GM21367 (cell line): ENCODE results near the gene HMOX2.
A peak's percentile ranks its signal among the peaks of the same experiment; 100 is the strongest.

Experiments used
- ATAC-seq: cut with Tn5 transposase; IDR thresholded peaks from one replicate; pipeline ENCODE4 v1.9.1; 2021; ENCODE audit not compliant: unreplicated experiment

HMOX2 gene

GRCh38 chr16:4463522-4464163, 12.6 kb upstream of the HMOX2 start:
- ATAC-seq, result no peak

- no peak for ATAC-seq
These were observed 10.0 kb upstream of the HMOX2 start for GRCh38 chr16:4465977-4466779.

DNA sequence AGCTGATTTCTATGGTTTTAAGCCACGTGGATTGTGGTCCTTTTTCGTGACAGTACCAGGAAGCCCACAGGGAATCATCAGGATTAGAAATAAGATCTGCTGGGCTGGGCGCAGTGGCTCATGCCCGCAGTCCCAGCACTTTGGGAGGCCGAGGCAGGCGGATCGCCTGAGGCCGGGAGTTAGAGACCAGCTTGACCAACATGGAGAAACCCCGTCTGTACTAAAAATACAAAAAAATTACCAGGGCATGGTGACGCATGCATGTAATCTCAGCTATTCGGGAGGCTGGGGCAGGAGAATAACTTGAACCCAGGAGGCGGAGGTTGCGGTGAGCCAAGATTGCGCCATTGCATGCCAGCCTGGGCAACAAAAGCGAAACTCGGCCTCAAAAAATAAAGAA, 8.3 kb upstream of the HMOX2 start:
- no peak for ATAC-seq

DNA sequence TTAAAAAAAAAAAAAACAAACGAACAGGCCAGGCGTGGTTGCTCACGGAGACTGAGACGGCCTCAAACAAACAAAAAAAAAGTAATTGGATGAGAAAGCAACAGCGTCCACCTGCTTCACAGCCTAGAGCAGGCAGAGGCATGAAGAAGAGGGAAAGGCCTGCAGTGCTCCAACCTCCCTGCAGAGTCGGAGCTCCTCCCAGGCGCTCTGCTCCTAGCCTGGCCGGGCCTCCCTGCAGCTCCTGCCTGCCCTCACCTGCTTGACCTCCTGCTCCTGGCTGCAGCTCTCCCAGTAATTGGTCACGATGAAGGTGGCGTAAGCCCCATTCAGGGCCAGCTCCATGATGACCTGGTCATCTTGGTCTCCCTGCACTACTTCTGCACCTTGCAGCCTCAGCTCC, 7.2 kb upstream of the HMOX2 start:
- no peak for ATAC-seq

DNA sequence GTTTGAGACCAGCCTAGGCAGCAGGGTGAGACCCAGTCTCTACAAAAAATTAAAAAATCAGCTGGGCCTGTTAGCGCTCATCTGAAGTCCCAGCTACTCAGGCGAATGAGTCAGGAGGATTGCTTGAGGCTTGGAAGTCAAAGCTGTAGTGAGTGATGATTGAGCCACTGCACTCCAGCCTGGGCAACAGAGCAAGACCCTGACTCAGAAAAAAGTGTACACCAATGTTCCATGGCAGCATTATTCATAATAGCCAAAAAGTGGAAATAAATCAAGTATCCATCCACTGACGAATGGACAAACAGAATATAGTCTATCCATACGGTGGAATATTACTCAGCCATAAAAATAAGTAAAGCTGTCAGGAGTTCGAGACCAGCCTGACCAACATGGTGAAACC, 4.3 kb upstream of the HMOX2 start:
- no peak for ATAC-seq

DNA sequence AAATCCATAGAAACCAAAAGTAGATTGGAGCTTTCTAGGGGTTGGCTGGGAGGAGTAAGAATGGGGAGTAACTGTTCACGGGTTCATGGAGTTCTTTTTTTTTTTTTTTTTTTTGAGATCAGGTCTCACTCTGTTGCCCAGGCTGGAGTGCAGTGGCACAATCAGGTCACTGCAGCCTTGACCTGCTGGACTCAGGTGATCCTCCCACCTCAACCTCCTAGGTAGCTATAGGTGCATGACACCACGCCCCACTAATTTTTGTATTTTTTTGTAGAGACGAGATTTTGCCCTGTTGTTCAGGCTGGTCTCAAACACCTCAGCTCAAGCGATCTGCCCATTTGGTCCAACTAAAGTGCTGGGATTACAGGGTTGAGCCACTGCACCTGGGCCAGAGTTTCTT, 3.3 kb upstream of the HMOX2 start:
- no peak for ATAC-seq

GRCh38 chr16:4474192-4474961, 1.8 kb upstream of the HMOX2 start, which contains the start of gene NMRAL1:
Gene NMRAL1, minus strand, starts transcription at chr16:4474625. Its CDS starts 493 bp downstream, at chr16:4474132.
- peak; percentile 31 for ATAC-seq

DNA sequence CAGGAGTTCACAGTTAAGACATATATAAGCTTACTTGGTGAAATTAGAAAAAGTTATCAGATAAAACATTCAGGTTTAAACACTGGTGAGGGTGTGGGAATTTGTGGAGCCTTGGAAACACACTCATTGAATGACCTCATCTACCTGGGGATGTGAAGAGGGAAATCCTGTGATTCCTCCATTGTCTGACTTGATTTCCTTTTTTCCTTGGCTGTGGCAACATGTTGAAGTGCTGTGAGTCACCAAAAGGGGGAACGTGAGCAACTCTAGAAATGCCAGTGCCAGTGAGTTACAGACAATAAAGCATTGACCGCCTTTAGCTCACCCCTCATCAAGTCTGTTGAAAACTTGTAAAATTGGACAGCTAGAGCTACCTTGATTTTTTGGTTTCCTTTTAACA, 1.8 kb downstream of the HMOX2 start:
- no peak for ATAC-seq

DNA sequence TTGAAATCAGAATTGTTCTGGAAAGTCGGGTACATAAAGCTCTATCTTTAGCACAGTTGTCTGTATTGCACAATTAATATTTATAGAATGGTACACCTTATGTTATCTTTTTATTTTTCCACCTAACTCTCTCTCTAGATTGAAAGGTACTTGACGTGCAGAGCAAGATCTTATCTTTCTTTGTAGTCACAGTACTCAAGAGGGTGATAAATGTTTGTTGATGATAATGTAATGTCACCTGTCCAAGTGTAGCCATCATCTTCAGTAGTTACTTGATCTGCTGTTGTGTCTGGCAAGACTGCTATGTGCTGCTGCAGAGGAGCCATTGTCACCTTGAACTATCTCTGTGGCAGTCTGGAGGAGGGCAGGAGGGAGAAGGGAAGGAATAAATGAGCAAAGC, 5.3 kb downstream of the HMOX2 start:
- no peak for ATAC-seq

GRCh38 chr16:4481963-4482362, 5.8 kb downstream of the HMOX2 start:
- no peak for ATAC-seq

GRCh38 chr16:4486126-4486893, 10.1 kb downstream of the HMOX2 start:
- ATAC-seq, result no peak

DNA sequence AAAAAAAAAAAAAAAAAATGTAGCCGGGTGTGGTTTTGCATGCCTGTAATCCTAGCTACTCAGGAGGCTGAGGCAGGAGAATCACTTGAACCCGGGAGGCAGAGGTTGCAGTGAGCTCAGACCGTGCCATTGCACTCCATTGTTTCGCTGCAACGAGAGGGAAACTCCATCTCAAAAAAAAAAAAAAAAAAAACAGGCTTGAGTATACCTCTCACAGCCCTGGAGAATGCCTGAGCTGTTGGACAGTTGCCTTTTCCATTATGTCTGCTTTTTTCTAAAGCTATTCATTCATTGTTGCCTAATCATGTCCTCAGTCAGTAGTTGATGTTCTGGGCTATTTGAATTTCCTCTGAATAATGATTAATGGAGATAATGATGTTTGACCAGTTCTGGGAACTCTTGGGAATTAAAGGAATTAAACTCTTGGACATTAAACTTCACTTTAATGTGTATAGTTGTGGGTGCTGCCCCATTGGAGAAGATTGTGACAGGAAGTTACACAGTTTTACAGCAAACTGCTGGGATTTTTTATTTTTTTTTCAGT, 11.8 kb downstream of the HMOX2 start:
- ATAC-seq, result no peak

DNA sequence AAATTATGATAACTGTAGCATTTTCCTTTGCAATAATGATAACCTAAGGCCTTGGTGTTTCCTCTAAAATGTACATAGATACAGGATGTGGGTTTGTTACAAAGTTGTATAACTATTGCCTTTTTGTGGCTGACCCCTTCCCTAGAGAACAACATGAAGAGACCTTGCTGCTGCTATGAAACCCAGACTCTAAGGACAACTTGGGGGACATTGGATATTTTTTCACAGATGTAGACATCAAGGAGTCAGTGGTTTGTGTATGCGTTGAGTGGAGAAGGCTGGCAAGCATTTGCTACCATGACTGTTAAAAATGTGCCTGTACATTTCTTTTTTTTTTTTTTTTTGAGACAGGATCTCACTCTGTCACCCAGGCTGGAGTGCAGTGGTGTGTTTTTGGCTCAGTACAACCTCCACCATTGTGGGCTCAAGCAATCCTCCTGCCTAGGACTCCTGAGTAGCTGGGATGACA, 12.3 kb downstream of the HMOX2 start:
- ATAC-seq, result no peak

DNA sequence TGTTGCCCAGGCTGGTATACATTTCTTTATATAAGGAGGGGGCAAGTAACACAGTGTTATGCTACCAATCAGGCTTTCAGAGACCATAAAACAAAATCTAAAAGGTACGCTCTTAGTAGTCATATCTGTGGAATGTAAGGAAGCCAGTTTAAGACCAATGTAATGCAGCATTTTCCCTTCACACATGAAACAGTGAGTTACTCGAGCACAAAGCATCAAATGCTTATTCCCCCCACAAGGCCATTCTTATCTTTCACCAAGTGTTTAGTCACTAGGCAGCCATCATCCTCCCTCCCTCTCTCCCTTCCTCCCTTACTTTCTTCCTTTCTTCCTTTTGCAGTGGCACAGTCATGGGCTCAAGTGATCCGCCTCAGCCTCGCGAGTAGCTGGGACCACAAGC, 12.8 kb downstream of the HMOX2 start:
- ATAC-seq, result no peak

DNA sequence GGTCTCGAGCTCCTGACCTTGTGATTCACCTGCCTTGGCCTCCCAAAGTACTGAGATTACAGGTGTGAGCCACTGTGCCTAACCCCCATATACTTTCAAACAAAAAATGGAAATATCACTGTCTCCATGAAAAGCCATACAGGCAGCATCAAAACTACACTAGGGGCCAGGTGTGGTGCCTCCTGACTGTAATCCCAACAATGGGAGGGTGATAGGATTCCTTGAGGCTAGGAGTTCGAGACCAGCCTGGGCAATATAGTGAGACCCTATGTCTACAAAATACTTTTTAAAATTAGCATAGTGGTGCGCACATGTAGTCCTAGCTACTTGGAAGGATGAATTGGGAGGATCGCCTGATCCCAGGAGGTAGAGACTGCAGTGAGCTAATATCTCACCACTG, 15.7 kb downstream of the HMOX2 start:
- no peak for ATAC-seq

DNA sequence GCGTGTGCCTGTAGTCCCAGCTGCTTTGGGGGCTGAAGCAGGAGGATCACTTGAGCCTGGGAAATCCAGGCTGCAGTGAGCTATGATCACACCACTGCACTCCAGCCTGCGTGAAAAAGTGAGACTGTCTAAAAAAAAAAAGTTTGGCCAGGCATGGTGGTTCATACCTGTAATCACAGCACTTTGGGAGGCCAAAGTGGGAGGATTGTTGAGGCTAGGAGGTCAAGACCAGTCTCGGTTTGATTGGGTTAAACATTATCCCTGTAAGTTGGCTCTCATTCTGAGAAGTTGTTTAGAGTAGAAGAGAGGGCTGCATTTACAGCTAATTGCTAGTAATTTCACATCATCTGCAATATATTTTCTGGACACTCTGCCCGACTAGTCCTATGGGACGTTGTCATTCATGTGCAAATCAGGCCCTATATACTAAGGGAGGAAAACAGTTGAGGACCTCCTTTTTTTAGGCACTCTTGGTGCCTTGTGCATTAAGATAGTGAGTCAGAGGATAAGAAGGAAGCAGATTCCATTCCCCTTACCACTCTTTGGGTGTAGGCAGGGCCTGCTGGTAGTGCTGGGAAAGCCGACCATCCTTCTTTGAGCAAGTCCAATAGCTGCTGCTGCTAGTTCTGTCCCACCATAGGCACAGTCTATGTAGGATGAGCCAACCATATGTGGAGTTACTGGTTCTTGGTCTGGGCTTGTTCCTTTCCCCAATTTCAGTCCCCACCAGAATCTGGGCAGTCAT, 18.7 kb downstream of the HMOX2 start:
- ATAC-seq, result no peak

- ATAC-seq, result no peak
These were observed 19.6 kb downstream of the HMOX2 start for GRCh38 chr16:4495766-4496165.

DNA sequence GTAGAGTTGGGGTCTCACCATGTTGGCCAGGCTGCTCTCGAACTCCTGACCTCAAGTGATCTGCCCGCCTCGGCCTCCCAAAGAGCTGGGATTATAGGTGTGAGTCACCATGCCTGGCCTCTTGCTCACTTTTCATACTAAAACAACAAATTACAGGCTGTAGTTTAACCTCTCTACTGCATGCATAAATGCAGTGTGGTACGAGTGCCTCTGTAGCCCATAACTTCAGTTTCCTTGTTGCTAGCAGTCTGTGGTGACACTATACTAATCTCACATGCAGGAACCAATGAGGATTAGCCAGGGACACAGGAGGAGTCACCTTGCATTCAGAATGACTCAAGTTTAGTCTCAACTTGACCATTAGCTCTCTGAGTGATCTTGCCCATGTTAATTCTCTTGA, 20.1 kb downstream of the HMOX2 start:
- ATAC-seq, result no peak

- ATAC-seq, result no peak
These were observed 22.5 kb downstream of the HMOX2 start for GRCh38 chr16:4498546-4499195.

- no peak for ATAC-seq
These were observed 23.0 kb downstream of the HMOX2 start for GRCh38 chr16:4499196-4499555.
